ENCODE measurements around the gene TTC6. TPM values are rescaled to one million over a fixed set of nuclear protein-coding genes. Genes with fewer than 3 reads are reported as not detected.

The TTC6 gene
- total and polyA plus RNA-seq, 2 donors, result under 0.01 to 0.16 TPM

DNA sequence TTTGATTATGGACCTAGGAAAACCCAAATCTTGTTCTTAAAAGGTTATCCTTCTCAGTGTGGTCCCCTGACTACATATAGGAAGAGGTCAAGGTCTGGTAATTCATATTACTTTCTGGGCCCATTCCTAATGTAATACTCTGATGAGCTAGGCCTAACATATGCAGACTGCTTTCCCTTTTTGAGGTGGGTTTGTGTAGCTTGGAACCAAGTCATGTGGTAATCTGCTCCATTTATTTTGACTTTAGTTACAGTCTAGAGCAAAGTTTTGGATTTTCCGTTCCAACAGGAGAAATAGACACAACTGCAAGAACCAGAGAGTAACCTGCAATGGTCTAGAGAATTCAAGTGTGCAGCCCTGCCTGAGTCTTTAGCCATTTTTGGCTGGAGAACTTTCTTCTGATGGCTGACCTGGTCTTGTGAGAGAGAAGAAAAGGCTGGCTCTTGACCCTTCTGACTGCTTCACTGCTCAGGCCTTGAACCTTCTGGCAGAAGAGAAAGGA is 22.5 kb downstream of the TTC6 start:
- Histone ChIP-seq H3K4me3 (ENCODE audit: low read length in 2 of 2) (no peak overlapping the region), H3K27ac (ENCODE audit: low read depth in 1 of 2, low read length in 1 of 2) (no peak overlapping the region), H3K4me1 (ENCODE audit: control insufficient read depth in 2 of 2, insufficient read depth in 2 of 2, low read length in 2 of 2) (no peaks in the 10 kb centered on the region), H3K9me3 (ENCODE audit: control insufficient read depth in 2 of 2, insufficient read depth in 1 of 2, low read length in 1 of 2) (peaks cover 0 to 6% of the 10 kb centered on the region in 2 donors), H3K36me3 (ENCODE audit: control insufficient read depth in 2 of 2, insufficient read depth in 2 of 2, low read length in 1 of 2) (no peaks in the 10 kb centered on the region), H3K27me3 (ENCODE audit: control insufficient read depth in 2 of 2, insufficient read depth in 1 of 2, low read length in 1 of 2) (peaks cover 6 to 18% of the 10 kb centered on the region in 2 donors)
- 88% methylated on average over 1 of the region's 1 CpG for WGBS
- no peak for DNase-seq (ENCODE audit: low read depth in 6 of 9, low spot score in 9 of 9)

DNA sequence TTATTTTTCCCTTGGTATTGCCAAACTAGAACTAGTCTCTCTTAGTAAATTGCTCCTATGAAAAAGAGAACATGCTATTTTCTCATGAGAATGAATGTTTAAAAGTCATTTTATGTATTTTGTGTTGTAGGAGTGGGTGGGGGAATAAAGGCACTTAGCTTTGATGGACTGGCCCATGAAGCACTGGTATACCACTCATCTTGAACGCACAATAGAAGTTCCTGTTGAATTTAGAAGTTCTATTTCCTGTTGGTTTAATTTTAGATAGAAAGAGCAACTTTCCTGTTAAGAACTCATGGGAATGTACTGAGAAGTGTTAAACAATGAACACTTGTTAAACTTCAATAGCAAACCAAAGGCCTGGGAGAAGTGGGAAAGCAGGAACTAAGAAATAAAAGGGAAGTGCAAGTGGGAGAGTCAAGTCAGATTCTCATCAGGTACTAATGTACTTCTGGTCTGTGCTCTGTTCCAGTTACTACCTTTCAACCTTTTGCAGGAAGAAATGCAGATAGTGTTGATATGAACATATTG is 23.1 kb downstream of the TTC6 start:
- Histone ChIP-seq H3K4me3 (ENCODE audit: low read length in 2 of 2) (no peak overlapping the region), H3K27ac (ENCODE audit: low read depth in 1 of 2, low read length in 1 of 2) (no peak overlapping the region), H3K4me1 (ENCODE audit: control insufficient read depth in 2 of 2, insufficient read depth in 2 of 2, low read length in 2 of 2) (no peaks in the 10 kb centered on the region), H3K9me3 (ENCODE audit: control insufficient read depth in 2 of 2, insufficient read depth in 1 of 2, low read length in 1 of 2) (peaks cover 0 to 6% of the 10 kb centered on the region in 2 donors), H3K27me3 (ENCODE audit: control insufficient read depth in 2 of 2, insufficient read depth in 1 of 2, low read length in 1 of 2) (peaks cover 6 to 20% of the 10 kb centered on the region in 2 donors), H3K36me3 (ENCODE audit: control insufficient read depth in 2 of 2, insufficient read depth in 2 of 2, low read length in 1 of 2) (no peaks in the 10 kb centered on the region)
- no peak for DNase-seq (ENCODE audit: low read depth in 6 of 9, low spot score in 9 of 9)
- 42% methylated on average over 1 of the region's 1 CpG for WGBS

DNA sequence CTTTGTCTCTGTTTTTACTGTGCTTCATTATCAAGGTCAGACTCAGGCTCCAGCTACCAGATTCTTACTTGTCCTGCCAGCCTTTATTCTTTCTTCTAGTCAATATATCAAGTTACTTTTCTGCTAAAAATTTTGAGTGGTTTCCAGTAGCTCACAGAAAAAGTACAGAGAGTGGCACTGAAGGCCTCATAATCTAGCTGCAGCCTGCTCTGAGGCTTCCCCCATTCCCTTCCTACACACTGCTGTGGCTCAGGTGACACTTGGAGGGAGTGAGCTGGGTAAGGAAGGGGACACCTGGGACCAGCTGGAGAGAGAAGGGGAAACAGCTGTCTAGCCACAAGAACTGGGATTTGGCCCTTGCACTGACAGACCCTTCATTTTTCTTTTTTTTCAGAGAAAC is 25.4 kb downstream of the TTC6 start:
- Histone ChIP-seq H3K27ac (ENCODE audit: low read depth in 1 of 2, low read length in 1 of 2) (no peak overlapping the region), H3K4me3 (ENCODE audit: low read length in 2 of 2) (no peak overlapping the region), H3K4me1 (ENCODE audit: control insufficient read depth in 2 of 2, insufficient read depth in 2 of 2, low read length in 2 of 2) (no peaks in the 10 kb centered on the region), H3K9me3 (ENCODE audit: control insufficient read depth in 2 of 2, insufficient read depth in 1 of 2, low read length in 1 of 2) (peaks cover 0 to 6% of the 10 kb centered on the region in 2 donors), H3K36me3 (ENCODE audit: control insufficient read depth in 2 of 2, insufficient read depth in 2 of 2, low read length in 1 of 2) (no peaks in the 10 kb centered on the region), H3K27me3 (ENCODE audit: control insufficient read depth in 2 of 2, insufficient read depth in 1 of 2, low read length in 1 of 2) (peaks cover 6 to 21% of the 10 kb centered on the region in 2 donors)
- DNase-seq (ENCODE audit: low read depth in 6 of 9, low spot score in 9 of 9), result no peak

DNA sequence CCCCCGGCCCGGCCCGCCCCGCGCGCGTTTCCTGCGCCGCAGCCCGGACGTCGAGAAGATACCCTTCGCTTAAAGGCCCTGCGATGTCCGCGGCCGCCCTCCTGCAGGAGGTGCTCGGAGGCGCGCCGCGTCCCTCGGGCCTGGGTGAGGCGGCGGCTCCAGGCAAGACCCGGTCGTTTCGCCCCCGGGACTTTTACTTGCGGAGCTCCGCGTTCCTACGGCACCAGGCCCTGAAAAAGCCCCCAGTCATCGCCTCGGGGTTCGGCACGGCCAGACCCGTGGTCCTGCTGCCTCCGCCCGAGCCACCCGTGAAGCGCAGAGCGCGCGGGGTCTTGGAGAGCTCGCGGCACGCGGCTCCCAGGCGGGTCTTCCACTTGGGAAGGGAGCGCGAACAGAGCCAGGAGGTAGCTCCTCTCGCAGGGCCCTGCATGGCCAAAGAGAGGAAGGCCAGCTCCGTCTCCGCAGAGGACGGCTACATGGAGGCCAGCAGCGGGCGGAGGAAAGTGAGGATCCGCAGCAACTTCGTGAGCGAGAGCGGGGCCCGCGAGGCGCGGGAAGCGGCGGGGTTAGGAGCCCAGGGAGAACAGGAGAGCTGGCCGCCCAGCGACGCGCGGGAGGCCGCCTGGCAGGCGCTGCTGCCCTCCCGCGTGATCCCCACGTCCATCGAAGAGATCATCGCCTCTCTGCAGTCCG is 26.9 kb downstream of the TTC6 start:
- no peaks in the 10 kb centered on the region for H3K9me3 ChIP-seq (ENCODE audit: control insufficient read depth in 2 of 2, insufficient read depth in 1 of 2, low read length in 1 of 2)
- H3K27ac ChIP-seq (ENCODE audit: low read depth in 1 of 2, low read length in 1 of 2), result no peak overlapping the region
- 9% methylated on average over 81 of the region's 81 CpGs for WGBS
- H3K4me3 ChIP-seq (ENCODE audit: low read length in 2 of 2), result no peak overlapping the region
- H3K4me1 ChIP-seq (ENCODE audit: control insufficient read depth in 2 of 2, insufficient read depth in 2 of 2, low read length in 2 of 2), result no peaks in the 10 kb centered on the region
- peaks cover 6 to 21% of the 10 kb centered on the region in 2 donors for H3K27me3 ChIP-seq (ENCODE audit: control insufficient read depth in 2 of 2, insufficient read depth in 1 of 2, low read length in 1 of 2)
- DNase-seq (ENCODE audit: low read depth in 6 of 9, low spot score in 9 of 9), result no peak
- no peaks in the 10 kb centered on the region for H3K36me3 ChIP-seq (ENCODE audit: control insufficient read depth in 2 of 2, insufficient read depth in 2 of 2, low read length in 1 of 2)

DNA sequence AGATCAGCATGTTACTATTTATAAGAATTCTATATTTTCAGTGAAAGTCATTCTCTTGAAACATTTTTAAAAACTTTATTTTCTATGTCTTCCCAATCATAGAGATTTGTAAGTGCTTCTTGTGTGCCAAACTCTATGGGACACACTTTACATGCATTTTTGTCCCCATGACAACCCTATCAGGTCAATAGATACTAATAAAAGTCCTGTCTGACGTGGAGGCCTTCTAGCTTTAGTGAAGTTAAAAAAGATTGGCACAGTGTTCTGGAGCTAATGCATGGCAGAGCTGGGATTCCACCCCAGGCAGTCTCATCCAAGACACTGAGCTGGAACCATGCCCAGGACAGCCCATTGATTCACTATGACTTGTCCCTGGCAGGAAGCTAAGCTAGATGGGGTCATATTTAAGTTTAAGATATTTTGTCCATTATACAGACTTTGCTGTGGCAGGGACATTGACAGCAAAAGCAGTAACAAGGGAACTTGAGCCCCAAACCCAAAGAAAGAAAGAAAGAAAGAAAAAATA is 28.1 kb downstream of the TTC6 start:
- no peak for DNase-seq (ENCODE audit: low read depth in 6 of 9, low spot score in 9 of 9)
- Histone ChIP-seq H3K27me3 (ENCODE audit: control insufficient read depth in 2 of 2, insufficient read depth in 1 of 2, low read length in 1 of 2) (peaks cover 6 to 21% of the 10 kb centered on the region in 2 donors), H3K4me1 (ENCODE audit: control insufficient read depth in 2 of 2, insufficient read depth in 2 of 2, low read length in 2 of 2) (no peaks in the 10 kb centered on the region), H3K36me3 (ENCODE audit: control insufficient read depth in 2 of 2, insufficient read depth in 2 of 2, low read length in 1 of 2) (no peaks in the 10 kb centered on the region), H3K4me3 (ENCODE audit: low read length in 2 of 2) (no peak overlapping the region), H3K9me3 (ENCODE audit: control insufficient read depth in 2 of 2, insufficient read depth in 1 of 2, low read length in 1 of 2) (no peaks in the 10 kb centered on the region), H3K27ac (ENCODE audit: low read depth in 1 of 2, low read length in 1 of 2) (no peak overlapping the region)
- WGBS, result 74% methylated on average over 1 of the region's 1 CpG

DNA sequence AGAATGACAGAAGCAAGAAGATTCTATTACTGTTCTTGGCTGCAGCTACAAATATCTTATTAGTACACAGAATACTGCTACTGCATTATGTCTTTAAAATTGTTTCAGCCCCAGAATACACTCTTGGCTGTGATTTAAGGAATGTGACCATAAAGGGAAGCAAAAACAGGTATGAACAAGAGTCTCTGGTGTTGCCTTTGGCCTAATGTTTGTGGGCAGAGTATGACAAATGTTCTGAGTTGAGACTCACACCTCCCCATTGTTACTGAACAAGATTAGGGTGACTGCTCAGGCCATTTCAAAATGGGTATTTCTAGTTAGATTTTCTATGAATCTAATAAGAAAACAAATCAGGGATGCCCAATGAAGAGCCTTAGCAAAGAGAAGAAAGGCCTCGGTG is 28.5 kb downstream of the TTC6 start:
- H3K9me3 ChIP-seq (ENCODE audit: control insufficient read depth in 2 of 2, insufficient read depth in 1 of 2, low read length in 1 of 2), result no peaks in the 10 kb centered on the region
- H3K4me3 ChIP-seq (ENCODE audit: low read length in 2 of 2), result no peak overlapping the region
- H3K27ac ChIP-seq (ENCODE audit: low read depth in 1 of 2, low read length in 1 of 2), result no peak overlapping the region
- H3K27me3 ChIP-seq (ENCODE audit: control insufficient read depth in 2 of 2, insufficient read depth in 1 of 2, low read length in 1 of 2), result peaks cover 6 to 21% of the 10 kb centered on the region in 2 donors
- no peak for DNase-seq (ENCODE audit: low read depth in 6 of 9, low spot score in 9 of 9)
- H3K4me1 ChIP-seq (ENCODE audit: control insufficient read depth in 2 of 2, insufficient read depth in 2 of 2, low read length in 2 of 2), result no peaks in the 10 kb centered on the region
- H3K36me3 ChIP-seq (ENCODE audit: control insufficient read depth in 2 of 2, insufficient read depth in 2 of 2, low read length in 1 of 2), result no peaks in the 10 kb centered on the region
- 91% methylated on average over 1 of the region's 1 CpG for WGBS

DNA sequence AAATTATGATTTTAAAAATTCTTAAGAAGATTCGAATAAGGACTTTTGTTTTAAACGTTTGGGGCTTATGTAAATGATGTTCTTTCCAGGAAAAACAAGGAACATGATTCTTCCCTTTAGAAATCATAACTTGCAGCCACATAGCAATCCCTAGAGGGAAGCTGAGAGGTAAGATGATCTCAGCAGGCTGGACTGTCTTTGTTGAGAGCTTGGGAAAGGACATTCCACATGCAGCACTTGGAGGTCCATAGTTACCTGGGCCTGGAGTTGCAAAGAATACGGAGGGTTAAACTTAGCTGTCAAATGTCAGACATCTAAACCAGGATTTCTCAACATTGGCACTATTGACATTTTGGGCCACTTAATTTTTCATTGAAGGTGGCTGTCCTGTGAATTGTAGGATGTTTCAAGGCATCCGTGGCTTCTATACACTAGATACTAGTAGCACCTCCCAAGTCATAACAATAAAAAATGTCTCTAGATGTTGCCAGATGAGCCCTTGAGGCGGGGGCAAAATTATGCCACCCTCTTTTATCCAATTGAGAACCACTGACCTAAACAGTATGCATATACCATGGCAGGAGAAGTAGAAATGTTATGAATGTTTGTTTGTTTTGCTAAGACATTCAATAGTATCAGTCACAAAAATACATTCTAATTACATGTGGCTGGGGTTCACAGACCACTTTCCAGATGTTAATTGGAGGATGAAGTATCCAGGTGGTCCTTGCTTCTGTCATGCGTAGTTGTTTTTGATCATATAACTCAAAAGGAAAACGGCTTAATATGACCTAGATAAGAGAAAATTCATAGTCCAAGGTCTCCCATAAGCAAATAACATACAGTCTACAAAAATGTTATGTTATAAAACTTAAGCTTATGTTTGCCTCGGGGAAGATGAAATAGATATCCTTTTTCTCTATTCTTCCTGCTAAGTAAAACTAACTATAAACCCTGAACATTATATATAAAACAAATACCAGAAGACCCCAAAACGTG is 30.5 kb downstream of the TTC6 start:
- H3K9me3 ChIP-seq (ENCODE audit: control insufficient read depth in 2 of 2, insufficient read depth in 1 of 2, low read length in 1 of 2), result no peaks in the 10 kb centered on the region
- WGBS, result 80% methylated on average over 9 of the region's 9 CpGs
- DNase-seq (ENCODE audit: low read depth in 6 of 9, low spot score in 9 of 9), result no peak

DNA sequence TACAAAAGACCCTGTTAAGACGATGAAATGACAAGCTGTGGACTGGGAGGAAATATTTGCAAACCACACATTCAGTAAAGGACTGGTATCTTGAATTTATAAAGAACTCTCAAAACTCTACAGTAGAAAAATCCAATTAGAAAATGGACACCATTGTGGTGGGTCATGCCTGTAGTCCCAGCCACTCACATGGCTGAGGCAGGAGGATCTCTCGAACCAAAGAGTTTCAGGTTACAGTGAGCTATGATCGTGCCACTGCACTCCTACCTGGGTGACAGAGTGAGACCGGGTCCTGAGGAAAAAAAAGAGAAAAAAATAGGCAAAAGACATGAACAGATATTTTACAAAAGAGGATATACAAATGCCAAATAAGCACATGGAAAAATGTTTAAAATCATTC is 41.9 kb downstream of the TTC6 start:
- Histone ChIP-seq H3K27me3 (ENCODE audit: control insufficient read depth in 2 of 2, insufficient read depth in 1 of 2, low read length in 1 of 2) (no peaks in the 10 kb centered on the region), H3K9me3 (ENCODE audit: control insufficient read depth in 2 of 2, insufficient read depth in 1 of 2, low read length in 1 of 2) (no peaks in the 10 kb centered on the region), H3K36me3 (ENCODE audit: control insufficient read depth in 2 of 2, insufficient read depth in 2 of 2, low read length in 1 of 2) (no peaks in the 10 kb centered on the region), H3K27ac (ENCODE audit: low read depth in 1 of 2, low read length in 1 of 2) (no peak overlapping the region), H3K4me3 (ENCODE audit: low read length in 2 of 2) (no peak overlapping the region), H3K4me1 (ENCODE audit: control insufficient read depth in 2 of 2, insufficient read depth in 2 of 2, low read length in 2 of 2) (no peaks in the 10 kb centered on the region)
- WGBS, result 79% methylated on average over 4 of the region's 4 CpGs
- DNase-seq (ENCODE audit: low read depth in 6 of 9, low spot score in 9 of 9), result no peak

More for the DNA sequence above, 30.5 kb downstream of the TTC6 start:
- Histone ChIP-seq H3K4me3 (ENCODE audit: low read length in 2 of 2) (no peak overlapping the region), H3K27ac (ENCODE audit: low read depth in 1 of 2, low read length in 1 of 2) (no peak overlapping the region), H3K4me1 (ENCODE audit: control insufficient read depth in 2 of 2, insufficient read depth in 2 of 2, low read length in 2 of 2) (no peaks in the 10 kb centered on the region), H3K27me3 (ENCODE audit: control insufficient read depth in 2 of 2, insufficient read depth in 1 of 2, low read length in 1 of 2) (peaks cover 6 to 21% of the 10 kb centered on the region in 2 donors), H3K36me3 (ENCODE audit: control insufficient read depth in 2 of 2, insufficient read depth in 2 of 2, low read length in 1 of 2) (no peaks in the 10 kb centered on the region)
